ENCODE data around the gene GJB3. TPM values are rescaled to one million over a fixed set of nuclear protein-coding genes. Genes with fewer than 3 reads are reported as not detected.

Gene GJB3
- total and polyA plus RNA-seq, 10 of the 15 experiments (the other 5 are each of a cell fraction or from before 2014, with no cell fraction given), result not detected

GRCh38 chr1:34770891-34771504, 10.0 kb upstream of the GJB3 start:
- no peak for FAIRE-seq
- H3K79me2 ChIP-seq (ENCODE audit: control insufficient read depth, insufficient read depth, low read length), result no peaks in the 10 kb centered on the region
- SMC1A ChIA-PET (ENCODE audit: uncharacterized antibody, unreplicated experiment), result no interaction called here
- H3K36me3 ChIP-seq (ENCODE audit: control insufficient read depth in 2 of 2, insufficient read depth in 2 of 2, low read length in 1 of 2), result no peaks in the 10 kb centered on the region
- no peaks in the 10 kb centered on the region; a peak in 1 of 4 replicates for H3K27me3 ChIP-seq (replicated peaks in 1 of 2; ENCODE audit: control insufficient read depth in 2 of 2, insufficient read depth in 2 of 2, low read length in 1 of 2)
- intact Hi-C loops (cut with micrococcal nuclease; ENCODE audit: unreplicated experiment) (no loop called here), in situ Hi-C loops (cut with MboI) (no loop called here)
- no peak overlapping the region for H2AFZ ChIP-seq (ENCODE audit: control insufficient read depth, low read depth, low read length)
- no peak for DNase-seq (ENCODE audit: low read depth, low spot score)
- POLR2A ChIA-PET, result interaction anchor here (0.6 kb wide), 1 partner anchor 1816 kb away, joined by 3 read pairs; no protein-coding TSS in a partner anchor
- RAD21 ChIA-PET (ENCODE audit: unreplicated experiment), result no interaction called here
- H3K4me1 ChIP-seq (ENCODE audit: control insufficient read depth, insufficient read depth, low read length), result no peaks in the 10 kb centered on the region
- CTCF ChIA-PET, result interaction anchor here (1.0 kb wide), 1 partner anchor 8 kb away, joined by 3 read pairs; no protein-coding TSS in a partner anchor
- H3K27ac ChIP-seq (ENCODE audit: control insufficient read depth, insufficient read depth), result no peak overlapping the region
- no peak overlapping the region for H3K9ac ChIP-seq (ENCODE audit: control insufficient read depth, insufficient read depth, low read length)
- H3K4me3 ChIP-seq, result no peak overlapping the region
- no peak for ATAC-seq
- no peak overlapping the region for H3K4me2 ChIP-seq (ENCODE audit: control insufficient read depth, insufficient read depth)
- no TSS peak for BruUV-seq (replicated peaks)
- WGBS (ENCODE audit: insufficient coverage, insufficient replicate concordance, low lambda C conversion rate, missing lambda C conversion rate), result 43% methylated on average over 5 of the region's 5 CpGs
- TF ChIP-seq PKNOX1 (IDR thresholded peaks at IDR 0.05) (peak; percentile 56), BHLHE40 (IDR thresholded peaks at IDR 0.05; ENCODE audit: borderline replicate concordance in 1 of 2, low read depth in 2 of 2, low read length in 1 of 2) (no peak), ATF2 (IDR thresholded peaks at IDR 0.05; ENCODE audit: low read length) (no peak)
- H4K20me1 ChIP-seq (ENCODE audit: control insufficient read depth, insufficient read depth), result no peaks in the 10 kb centered on the region
- H3K9me3 ChIP-seq (replicated peaks; ENCODE audit: control insufficient read depth, insufficient read depth, low read length), result no peaks in the 10 kb centered on the region
